Measurements from ENCODE around the gene DHRS9.
"Not testable (repeated sequence)": the region's sequence is repeated elsewhere in the genome, so short reads cannot be mapped to it uniquely, and the experiment has no call there.

The DHRS9 gene

DNA sequence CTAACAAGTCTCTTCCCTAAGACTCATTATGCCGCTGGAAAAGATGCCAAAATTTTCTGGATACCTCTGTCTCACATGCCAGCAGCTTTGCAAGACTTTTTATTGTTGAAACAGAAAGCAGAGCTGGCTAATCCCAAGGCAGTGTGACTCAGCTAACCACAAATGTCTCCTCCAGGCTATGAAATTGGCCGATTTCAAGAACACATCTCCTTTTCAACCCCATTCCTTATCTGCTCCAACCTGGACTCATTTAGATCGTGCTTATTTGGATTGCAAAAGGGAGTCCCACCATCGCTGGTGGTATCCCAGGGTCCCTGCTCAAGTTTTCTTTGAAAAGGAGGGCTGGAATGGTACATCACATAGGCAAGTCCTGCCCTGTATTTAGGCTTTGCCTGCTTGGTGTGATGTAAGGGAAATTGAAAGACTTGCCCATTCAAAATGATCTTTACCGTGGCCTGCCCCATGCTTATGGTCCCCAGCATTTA lies 26.3 kb downstream of the DHRS9 start:
- DNase-seq (ENCODE audit: low read depth in 2 of 2): no peak

DNA sequence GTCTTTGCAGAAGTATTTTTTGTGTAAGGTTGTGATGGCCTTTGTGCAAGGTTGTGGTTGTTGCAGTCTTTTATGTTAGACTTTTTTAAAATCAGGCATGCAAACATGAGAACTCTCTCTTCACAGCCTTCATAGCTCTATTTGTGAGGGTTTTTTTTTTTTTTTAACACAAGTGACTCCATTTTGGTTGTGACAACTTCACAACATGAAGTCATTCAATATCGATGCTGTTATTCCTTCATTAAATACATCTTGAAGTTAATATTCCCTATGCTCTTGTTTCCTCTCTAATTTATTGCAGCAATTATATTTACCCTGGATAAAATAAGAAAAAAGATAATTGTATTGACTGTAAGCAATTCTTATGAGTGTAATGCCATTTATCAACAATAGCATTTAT lies 35.5 kb downstream of the DHRS9 start:
- no peak for DNase-seq (ENCODE audit: low read depth in 2 of 2)

DNA sequence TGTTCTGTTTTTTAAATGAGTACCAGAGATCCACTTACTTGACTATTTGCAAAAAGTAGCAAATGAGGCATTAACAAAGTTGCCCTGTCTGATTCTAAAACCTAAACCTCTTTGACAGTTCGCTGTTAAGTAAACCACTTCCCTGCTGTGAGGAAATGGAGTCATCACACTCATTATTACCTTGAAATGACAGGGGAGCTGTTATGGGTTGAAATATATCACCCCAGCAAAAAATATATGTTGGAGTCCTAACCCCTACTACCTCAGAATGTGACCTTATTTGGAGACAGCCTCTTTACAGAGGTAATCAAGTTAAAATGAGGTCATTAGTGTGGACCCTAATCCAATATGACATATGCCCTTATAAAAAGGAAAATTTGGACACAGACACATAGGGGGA lies 36.1 kb downstream of the DHRS9 start:
- DNase-seq (ENCODE audit: low read depth in 2 of 2): no peak

DNA sequence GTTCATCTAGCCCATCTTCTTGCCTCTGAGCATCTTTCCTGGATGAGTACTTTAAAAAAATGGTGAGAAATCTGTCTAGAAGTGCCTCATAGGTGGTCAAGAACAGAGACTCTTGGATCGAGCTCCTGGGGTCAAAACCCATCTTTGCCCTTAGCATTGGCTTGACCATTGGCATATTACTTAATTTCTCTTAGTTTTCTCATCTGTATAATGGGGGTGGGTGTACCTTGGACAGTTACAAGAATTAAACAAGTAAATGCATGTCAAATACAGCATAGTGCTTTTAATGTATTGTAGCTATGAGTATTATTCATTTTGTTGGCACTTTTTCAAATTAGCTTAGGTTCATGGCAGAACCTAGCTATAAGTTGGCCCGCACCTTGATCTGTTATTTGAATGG lies 36.8 kb downstream of the DHRS9 start:
- DNase-seq (ENCODE audit: low read depth in 2 of 2): no peak

- no peak for DNase-seq (ENCODE audit: low read depth in 2 of 2)
Observed at GRCh38 chr2:169106563-169107545, 37.5 kb downstream of the DHRS9 start.

DNA sequence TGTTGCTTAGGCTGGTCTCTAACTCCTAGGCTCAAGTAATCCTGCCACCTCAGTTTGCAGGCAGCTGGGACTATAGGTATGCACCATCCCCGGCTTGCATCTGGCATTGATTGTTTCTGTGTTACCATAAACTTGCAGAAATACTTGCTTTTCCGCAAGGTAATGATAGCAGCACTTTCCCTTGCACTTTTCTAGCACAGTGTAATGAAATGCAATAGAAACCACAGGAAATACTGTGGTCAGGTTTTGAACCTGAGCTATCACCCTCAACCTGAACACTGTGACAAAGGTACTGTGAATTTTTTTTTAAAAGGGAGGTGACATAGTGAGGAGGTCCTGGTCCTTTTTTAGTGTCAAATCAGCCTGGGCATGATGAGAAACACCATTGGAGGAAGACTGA lies 38.3 kb downstream of the DHRS9 start:
- no peak for DNase-seq (ENCODE audit: low read depth in 2 of 2)

DNA sequence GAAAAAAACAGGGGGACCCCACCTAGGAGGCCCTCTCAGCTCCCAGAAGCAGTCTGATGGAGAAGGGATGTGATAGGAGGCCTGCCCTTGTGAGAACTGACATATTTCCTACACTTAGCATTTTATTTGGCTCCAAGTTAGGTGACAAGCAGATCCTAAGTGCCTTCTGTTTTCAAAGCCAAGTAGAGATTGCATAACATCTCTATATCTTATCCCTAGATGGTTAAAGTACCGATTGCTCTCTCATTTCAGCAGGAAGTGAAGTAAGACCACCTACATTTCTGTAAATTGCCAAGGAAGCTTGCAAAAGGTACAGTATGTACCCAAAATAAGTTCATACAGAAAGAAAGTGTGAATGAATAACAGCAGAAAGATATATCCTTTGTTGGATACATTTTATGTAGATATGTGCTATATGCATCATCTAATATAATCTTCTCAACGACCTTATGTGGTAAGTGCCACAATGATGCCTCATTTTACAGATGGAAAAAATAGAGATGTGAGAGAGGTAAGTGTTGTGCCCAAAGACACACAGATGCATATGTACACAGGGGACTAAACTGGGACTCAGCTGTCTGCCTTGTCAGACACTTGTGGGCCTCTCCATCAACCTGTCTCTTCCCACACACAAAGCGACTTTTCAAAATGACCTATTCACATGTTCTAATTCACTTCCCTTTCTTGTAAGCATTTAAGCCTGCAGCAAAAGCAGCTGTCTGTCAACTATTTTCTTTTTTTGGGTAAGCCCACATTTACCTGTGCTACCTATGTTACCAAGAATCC lies 38.9 kb downstream of the DHRS9 start:
- DNase-seq (ENCODE audit: low read depth in 2 of 2): no peak

- peak; percentile 66 to 71 for DNase-seq (ENCODE audit: low read depth in 2 of 2)
Observed at GRCh38 chr2:169109502-169110409, 40.4 kb downstream of the DHRS9 start.

- DNase-seq (ENCODE audit: low read depth in 2 of 2): no peak
Observed at GRCh38 chr2:169110419-169110818, 41.1 kb downstream of the DHRS9 start.

DNA sequence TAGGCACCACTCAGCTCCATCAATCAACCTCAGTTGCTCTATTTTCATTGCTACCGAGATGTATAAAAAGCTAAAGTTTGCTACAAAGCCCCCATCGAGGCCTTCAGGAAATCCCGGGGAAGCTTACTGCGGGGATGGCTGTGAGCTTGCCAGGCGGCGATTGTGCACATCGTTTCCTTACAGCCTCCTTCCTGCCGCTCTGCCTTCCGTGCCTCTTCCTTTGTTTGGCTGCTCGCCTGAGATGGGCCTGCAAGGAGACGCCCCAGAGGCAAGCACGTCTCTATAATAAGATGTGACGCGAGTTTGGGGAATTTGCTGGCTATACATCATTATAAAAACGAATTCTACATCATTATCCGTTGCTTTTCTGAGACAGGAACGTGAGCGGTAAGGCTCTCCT lies 41.6 kb downstream of the DHRS9 start:
- no peak for DNase-seq (ENCODE audit: low read depth in 2 of 2)

GRCh38 chr2:169112841-169113240 lies 43.5 kb downstream of the DHRS9 start:
- DNase-seq (ENCODE audit: low read depth in 2 of 2): no peak

GRCh38 chr2:169114056-169114455 lies 44.7 kb downstream of the DHRS9 start:
- DNase-seq (ENCODE audit: low read depth in 2 of 2): no peak

GRCh38 chr2:169116327-169116726 lies 47.0 kb downstream of the DHRS9 start:
- DNase-seq (ENCODE audit: low read depth in 2 of 2): no peak

DNA sequence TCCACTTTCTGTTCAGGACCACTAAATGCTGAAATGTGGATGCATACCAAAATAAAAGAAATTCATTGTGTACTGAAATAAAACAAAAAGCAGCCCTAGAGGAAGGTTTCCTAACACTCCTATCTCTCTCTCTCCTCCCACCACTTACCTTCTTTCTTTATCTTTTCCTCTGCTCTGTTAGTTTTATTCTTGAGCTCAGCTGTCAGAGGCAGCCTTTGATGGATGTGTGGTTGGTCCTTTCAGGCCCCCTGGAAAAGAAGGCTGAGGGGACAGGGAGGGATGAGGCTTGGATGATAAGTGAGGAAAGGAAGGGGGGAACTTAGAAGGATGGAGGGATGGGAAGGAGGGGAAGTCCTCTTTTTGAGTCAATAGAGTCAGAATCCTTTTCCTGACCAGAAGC lies 47.6 kb downstream of the DHRS9 start:
- DNase-seq (ENCODE audit: low read depth in 2 of 2): no peak

GRCh38 chr2:169118060-169118459 lies 48.7 kb downstream of the DHRS9 start:
- DNase-seq (ENCODE audit: low read depth in 2 of 2): no peak

DNA sequence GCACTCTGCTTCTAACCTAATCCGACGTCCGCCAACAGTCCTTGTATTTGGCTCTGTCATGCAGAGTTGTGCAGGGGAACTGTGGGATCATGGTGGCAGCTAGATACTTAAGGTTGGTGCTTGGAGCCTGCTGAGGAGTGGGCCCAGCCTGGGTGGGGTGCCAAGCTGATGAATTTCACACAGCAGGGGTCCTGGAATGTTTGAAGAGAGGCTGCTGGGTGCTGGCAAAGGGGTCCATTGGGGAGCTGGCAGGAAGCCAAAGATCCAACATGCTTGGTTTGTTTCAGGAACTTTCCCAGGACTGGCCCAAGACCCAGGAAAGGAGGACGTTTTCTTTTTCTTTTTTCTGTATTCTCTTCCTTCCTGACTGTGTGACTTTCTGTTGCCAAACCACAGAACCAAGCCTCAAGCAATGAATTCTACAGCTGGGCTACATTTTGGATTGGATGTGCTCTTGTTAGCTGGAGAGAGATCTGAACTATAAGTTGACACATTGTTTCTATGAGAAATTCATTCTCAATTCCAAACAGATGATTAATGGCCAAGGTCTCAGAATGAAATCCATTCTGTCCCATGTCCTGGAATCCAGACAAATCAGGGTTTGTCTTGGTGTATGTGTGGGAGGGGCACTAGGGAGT lies 49.9 kb downstream of the DHRS9 start:
- DNase-seq (ENCODE audit: low read depth in 2 of 2): no peak

- DNase-seq (ENCODE audit: low read depth in 2 of 2): no peak
Observed at GRCh38 chr2:169119851-169120250, 50.5 kb downstream of the DHRS9 start.

GRCh38 chr2:169129703-169130243 lies 60.4 kb downstream of the DHRS9 start:
- no peak for DNase-seq (ENCODE audit: low read depth in 2 of 2)

GRCh38 chr2:169131587-169132512 lies 62.5 kb downstream of the DHRS9 start:
- DNase-seq (ENCODE audit: low read depth in 2 of 2): no peak

GRCh38 chr2:169134272-169134671 lies 64.9 kb downstream of the DHRS9 start:
- DNase-seq (ENCODE audit: low read depth in 2 of 2): not testable (repeated sequence)
